ENCODE results near the gene MEIS2. TPM values are rescaled to one million over a fixed set of nuclear protein-coding genes. Genes with fewer than 3 reads are reported as not detected.

The MEIS2 gene
- total and polyA plus RNA-seq, 2 of the 13 experiments (the other 11 are each of a cell fraction or from before 2014, with no cell fraction given), result 10.7 to 12.4 TPM

GRCh38 chr15:37019479-37020433, 80.6 kb downstream of the MEIS2 start (continued):
- TF ChIP-seq ZBTB42 (CRISPR knock-in tag; IDR thresholded peaks at IDR 0.05) (no peak), CAMTA2 (CRISPR knock-in tag; IDR thresholded peaks at IDR 0.05; ENCODE audit: borderline replicate concordance) (no peak), ZFP91 (CRISPR knock-in tag; IDR thresholded peaks at IDR 0.05; ENCODE audit: borderline replicate concordance) (no peak), ZNF577 (CRISPR knock-in tag; IDR thresholded peaks at IDR 0.05; ENCODE audit: borderline replicate concordance, low read depth) (no peak), ZNF337 (CRISPR knock-in tag; IDR thresholded peaks at IDR 0.05; ENCODE audit: borderline replicate concordance, low read depth) (no peak), FOXP4 (CRISPR knock-in tag; IDR thresholded peaks at IDR 0.05) (peak; percentile 38), TARDBP (CRISPR knock-in tag; IDR thresholded peaks at IDR 0.05) (no peak), RFX1 (IDR thresholded peaks at IDR 0.05) (no peak; the same call in 1 of the 2 replicates), NFAT5 (CRISPR knock-in tag; IDR thresholded peaks at IDR 0.05) (no peak), CBX5 (CRISPR knock-in tag; IDR thresholded peaks at IDR 0.05; ENCODE audit: borderline replicate concordance) (no peak), ZNF776 (CRISPR knock-in tag; IDR thresholded peaks at IDR 0.05) (no peak), PRPF4 (IDR thresholded peaks at IDR 0.05; ENCODE audit: low read depth, low read length, poor library complexity, severe bottlenecking) (no peak), ZNF121 (CRISPR knock-in tag; IDR thresholded peaks at IDR 0.05) (no peak), MAF1 (CRISPR knock-in tag; IDR thresholded peaks at IDR 0.05; ENCODE audit: borderline replicate concordance) (no peak), ATF2 (CRISPR knock-in tag; IDR thresholded peaks at IDR 0.05) (no peak), MEIS2 (CRISPR knock-in tag; IDR thresholded peaks at IDR 0.05) (0 out of 2 replicates have a peak, but pooled peaks have one; percentile 25), HOXA3 (CRISPR knock-in tag; IDR thresholded peaks at IDR 0.05) (peak; percentile 35; the same call in 1 of the 2 replicates), KDM4B (CRISPR knock-in tag; IDR thresholded peaks at IDR 0.05) (no peak), ELF3 (CRISPR knock-in tag; IDR thresholded peaks at IDR 0.05) (peak; percentile 94)

All from HepG2 (cell line).